Dedifferentiated amniotic fluid mesenchymal stem cell (primary cell): Measurements from ENCODE around the gene CSRNP3.

ENCODE experiments used
- DNase-seq: peaks from one replicate; pipeline ENCODE4 v3.0.0-alpha.2; 2016; ENCODE audit errors: extremely low spot score

The CSRNP3 gene

GRCh38 chr2:165470361-165470760, 863 bp downstream of the CSRNP3 start:
- no peak for DNase-seq

GRCh38 chr2:165471349-165471950, 2.0 kb downstream of the CSRNP3 start:
- no peak for DNase-seq

- no peak for DNase-seq
Measured at GRCh38 chr2:165472922-165473321, 3.4 kb downstream of the CSRNP3 start.

- DNase-seq, result no peak
Measured at GRCh38 chr2:165474619-165475276, 5.2 kb downstream of the CSRNP3 start.

- DNase-seq, result no peak
Measured at GRCh38 chr2:165475277-165476004, 5.9 kb downstream of the CSRNP3 start.

GRCh38 chr2:165479856-165480255, 10.4 kb downstream of the CSRNP3 start:
- no peak for DNase-seq

- DNase-seq, result no peak
Measured at GRCh38 chr2:165494573-165494972, 25.1 kb downstream of the CSRNP3 start.

- no peak for DNase-seq
Measured at GRCh38 chr2:165497659-165498317, 28.3 kb downstream of the CSRNP3 start.

GRCh38 chr2:165499131-165499530, 29.6 kb downstream of the CSRNP3 start:
- DNase-seq, result peak; percentile 18

GRCh38 chr2:165500001-165500400, 30.5 kb downstream of the CSRNP3 start:
- no peak for DNase-seq

GRCh38 chr2:165500816-165501215, 31.3 kb downstream of the CSRNP3 start:
- no peak for DNase-seq

GRCh38 chr2:165505514-165505913, 36.0 kb downstream of the CSRNP3 start:
- no peak for DNase-seq

GRCh38 chr2:165508927-165509326, 39.4 kb downstream of the CSRNP3 start:
- no peak for DNase-seq

GRCh38 chr2:165513479-165513878, 44.0 kb downstream of the CSRNP3 start:
- no peak for DNase-seq

- no peak for DNase-seq
Measured at GRCh38 chr2:165518611-165519010, 49.1 kb downstream of the CSRNP3 start.

- DNase-seq, result no peak
Measured at GRCh38 chr2:165522719-165523118, 53.2 kb downstream of the CSRNP3 start.

GRCh38 chr2:165524720-165525119, 55.2 kb downstream of the CSRNP3 start:
- no peak for DNase-seq

GRCh38 chr2:165528691-165529090, 59.2 kb downstream of the CSRNP3 start:
- DNase-seq, result no peak

GRCh38 chr2:165529130-165529529, 59.6 kb downstream of the CSRNP3 start:
- no peak for DNase-seq

GRCh38 chr2:165533331-165533730, 63.8 kb downstream of the CSRNP3 start:
- no peak for DNase-seq

- no peak for DNase-seq
Measured at GRCh38 chr2:165535471-165535870, 66.0 kb downstream of the CSRNP3 start.

- DNase-seq, result no peak
Measured at GRCh38 chr2:165536851-165537499, 67.5 kb downstream of the CSRNP3 start.
